ENCODE results near the gene TENT4A. TPM values are rescaled to one million over a fixed set of nuclear protein-coding genes. Genes with fewer than 3 reads are reported as not detected.
A peak's percentile ranks its signal among the peaks of the same experiment; 100 is the strongest.
"Not testable (repeated sequence)": the region's sequence is repeated elsewhere in the genome, so short reads cannot be mapped to it uniquely, and the experiment has no call there.

TENT4A gene
- 8.7 and 14.1 TPM in 2 replicates for total RNA-seq
- polyA plus RNA-seq, result 6.8 and 7.3 TPM in 2 replicates

DNA sequence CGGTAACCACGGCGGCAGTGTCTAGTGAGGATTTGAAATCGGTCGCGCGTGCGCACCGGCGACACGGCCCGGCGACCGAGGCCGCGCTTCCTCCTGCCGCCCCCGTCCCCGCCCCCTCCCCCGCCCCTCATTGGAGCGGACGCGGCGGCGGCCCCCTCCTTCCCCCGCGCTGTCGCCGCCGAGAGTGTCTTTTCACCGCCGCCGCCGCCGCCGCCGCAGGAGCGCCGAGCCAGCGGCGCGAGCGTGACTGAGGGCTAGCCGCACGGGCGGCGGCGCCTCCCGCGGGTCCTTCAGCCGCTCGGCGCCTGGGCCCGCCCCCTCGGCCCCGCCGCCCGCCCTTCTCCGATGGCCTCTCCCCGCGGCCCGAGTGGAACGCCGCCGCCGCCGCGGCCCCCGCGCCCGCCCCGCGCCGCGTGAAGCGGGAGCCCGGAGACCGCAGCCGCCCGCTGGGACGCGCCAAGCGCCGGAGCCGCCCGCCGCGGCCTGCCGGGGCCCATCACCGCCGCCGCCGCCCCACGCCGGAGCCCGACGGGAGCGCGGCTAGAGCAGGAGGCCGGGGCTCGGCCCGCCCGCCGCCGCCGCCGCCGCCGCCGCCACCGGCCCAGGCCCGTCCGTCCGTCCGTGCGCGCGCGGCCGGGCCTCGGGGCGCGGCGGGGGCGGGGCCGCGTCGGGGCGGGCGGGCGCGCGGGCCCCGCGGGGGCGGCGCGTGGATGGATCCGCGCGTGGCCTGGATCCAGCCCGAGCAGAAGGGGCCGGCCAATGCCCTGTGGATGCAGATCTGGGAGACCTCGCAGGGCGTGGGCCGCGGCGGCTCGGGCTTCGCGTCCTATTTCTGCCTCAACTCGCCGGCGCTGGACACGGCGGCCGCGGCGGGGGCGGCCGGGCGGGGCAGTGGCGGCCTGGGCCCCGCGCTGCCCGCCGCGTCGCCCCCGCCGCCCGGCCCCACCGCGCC, at the start of gene TENT4A:
TENT4A (plus strand) TSS at position 159 of the 952 bp plus-strand sequence; CDS start at position 711, 552 bp downstream.
- WGBS (ENCODE audit: low lambda C conversion rate, missing lambda C conversion rate), result under 1% methylated on average over 21 of the region's 174 CpGs
- no peaks in the 10 kb centered on the region for H3K27me3 ChIP-seq
- peaks cover 42% of the 10 kb centered on the region for H3K79me2 ChIP-seq
- peak within 1 kb of the TSS; percentile 96 for H2AFZ ChIP-seq
- TF ChIP-seq EZH2phosphoT487 (IDR thresholded peaks at IDR 0.05; ENCODE audit: low read depth, severe bottlenecking, unreplicated experiment) (no peak), EZH2 (IDR thresholded peaks at IDR 0.05; ENCODE audit: borderline replicate concordance) (no peak)
- TF ChIP-seq, protein P1, sequence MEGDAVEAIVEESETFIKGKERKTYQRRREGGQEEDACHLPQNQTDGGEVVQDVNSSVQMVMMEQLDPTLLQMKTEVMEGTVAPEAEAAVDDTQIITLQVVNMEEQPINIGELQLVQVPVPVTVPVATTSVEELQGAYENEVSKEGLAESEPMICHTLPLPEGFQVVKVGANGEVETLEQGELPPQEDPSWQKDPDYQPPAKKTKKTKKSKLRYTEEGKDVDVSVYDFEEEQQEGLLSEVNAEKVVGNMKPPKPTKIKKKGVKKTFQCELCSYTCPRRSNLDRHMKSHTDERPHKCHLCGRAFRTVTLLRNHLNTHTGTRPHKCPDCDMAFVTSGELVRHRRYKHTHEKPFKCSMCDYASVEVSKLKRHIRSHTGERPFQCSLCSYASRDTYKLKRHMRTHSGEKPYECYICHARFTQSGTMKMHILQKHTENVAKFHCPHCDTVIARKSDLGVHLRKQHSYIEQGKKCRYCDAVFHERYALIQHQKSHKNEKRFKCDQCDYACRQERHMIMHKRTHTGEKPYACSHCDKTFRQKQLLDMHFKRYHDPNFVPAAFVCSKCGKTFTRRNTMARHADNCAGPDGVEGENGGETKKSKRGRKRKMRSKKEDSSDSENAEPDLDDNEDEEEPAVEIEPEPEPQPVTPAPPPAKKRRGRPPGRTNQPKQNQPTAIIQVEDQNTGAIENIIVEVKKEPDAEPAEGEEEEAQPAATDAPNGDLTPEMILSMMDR (IDR thresholded peaks at IDR 0.05; ENCODE audit: poor library complexity), result no peak
- peak within 1 kb of the TSS; percentile 95 for H3K27ac ChIP-seq
- no peaks in the 10 kb centered on the region for H3K9me3 ChIP-seq (ENCODE audit: low read depth)
- peak within 1 kb of the TSS; percentile 93 for H3K4me2 ChIP-seq
- peak within 1 kb of the TSS; percentile 84 for H3K4me3 ChIP-seq
- DNase-seq (ENCODE audit: low spot score), result peak; percentile 56
- no peaks in the 10 kb centered on the region for H3K36me3 ChIP-seq (replicated peaks; ENCODE audit: insufficient read depth, low read depth)
- peaks cover 28% of the 10 kb centered on the region for H3K4me1 ChIP-seq (ENCODE audit: insufficient read depth)
- H3K9me2 ChIP-seq (replicated peaks; ENCODE audit: insufficient read depth), result no peaks in the 10 kb centered on the region
- peaks cover 41% of the 10 kb centered on the region for H4K20me1 ChIP-seq (ENCODE audit: insufficient read depth, poor library complexity, severe bottlenecking)

DNA sequence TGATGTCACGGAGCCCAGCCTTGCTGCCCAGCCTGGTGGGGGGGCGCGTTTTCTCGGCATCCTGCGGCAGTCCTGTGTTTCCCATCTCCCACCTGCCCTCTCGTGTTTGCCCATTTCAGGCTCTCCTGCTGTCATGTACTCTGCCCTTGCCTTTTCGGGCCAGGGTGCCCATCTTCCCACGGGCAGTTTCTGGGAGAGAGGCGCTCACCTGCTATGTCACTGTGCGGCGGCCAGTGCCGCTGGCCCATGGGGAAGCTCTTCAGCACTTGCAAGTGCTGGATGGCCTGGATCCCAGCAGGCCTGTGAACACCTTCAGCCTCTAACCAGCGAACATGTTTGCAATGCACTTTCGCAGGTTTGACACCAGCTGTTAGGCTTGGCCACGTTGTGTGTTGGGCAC, 46.5 kb upstream of the TENT4A start:
- 94% methylated on average over 15 of the region's 15 CpGs for WGBS (ENCODE audit: low lambda C conversion rate, missing lambda C conversion rate)
- TF ChIP-seq EZH2 (IDR thresholded peaks at IDR 0.05; ENCODE audit: borderline replicate concordance) (no peak), EZH2phosphoT487 (IDR thresholded peaks at IDR 0.05; ENCODE audit: low read depth, severe bottlenecking, unreplicated experiment) (no peak)
- TF ChIP-seq, protein P1 (IDR thresholded peaks at IDR 0.05; ENCODE audit: poor library complexity), result no peak
- Histone ChIP-seq H3K4me1 (ENCODE audit: insufficient read depth) (no peaks in the 10 kb centered on the region), H3K9me3 (ENCODE audit: low read depth) (no peaks in the 10 kb centered on the region), H3K27ac (no peak overlapping the region), H3K9me2 (replicated peaks; ENCODE audit: insufficient read depth) (no peaks in the 10 kb centered on the region), H4K20me1 (ENCODE audit: insufficient read depth, poor library complexity, severe bottlenecking) (no peaks in the 10 kb centered on the region), H3K79me2 (no peaks in the 10 kb centered on the region), H3K4me3 (no peak overlapping the region), H2AFZ (no peak overlapping the region), H3K4me2 (no peak overlapping the region), H3K36me3 (replicated peaks; ENCODE audit: insufficient read depth, low read depth) (no peaks in the 10 kb centered on the region), H3K27me3 (no peaks in the 10 kb centered on the region)
- DNase-seq (ENCODE audit: low spot score), result no peak

DNA sequence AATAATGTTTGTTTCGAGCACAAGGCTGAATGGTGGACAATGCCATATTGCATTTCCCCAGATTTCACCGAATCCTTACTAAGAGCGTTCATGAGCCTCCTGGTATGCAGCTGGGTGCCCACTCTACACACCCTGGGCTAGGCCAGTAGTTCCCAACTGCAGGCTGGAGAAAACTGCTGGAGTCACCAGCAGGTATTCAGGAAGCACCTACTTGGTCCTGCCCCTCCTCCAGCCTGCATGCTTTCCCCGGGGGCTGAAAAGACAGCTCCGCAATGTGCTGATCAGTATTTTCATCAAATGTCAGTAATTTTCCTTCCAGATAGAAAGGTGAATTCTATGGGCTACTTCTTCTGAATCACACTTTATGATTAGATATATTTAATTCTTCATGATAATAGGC, 45.6 kb upstream of the TENT4A start:
- no peak overlapping the region for H3K4me2 ChIP-seq
- H3K79me2 ChIP-seq, result no peaks in the 10 kb centered on the region
- H3K27me3 ChIP-seq, result no peaks in the 10 kb centered on the region
- no peak for DNase-seq (ENCODE audit: low spot score)
- no peak overlapping the region for H2AFZ ChIP-seq
- H3K27ac ChIP-seq, result no peak overlapping the region
- no peaks in the 10 kb centered on the region for H3K9me3 ChIP-seq (ENCODE audit: low read depth)
- no peaks in the 10 kb centered on the region for H3K4me1 ChIP-seq (ENCODE audit: insufficient read depth)
- TF ChIP-seq, protein P1 (IDR thresholded peaks at IDR 0.05; ENCODE audit: poor library complexity), result no peak
- TF ChIP-seq EZH2phosphoT487 (IDR thresholded peaks at IDR 0.05; ENCODE audit: low read depth, severe bottlenecking, unreplicated experiment) (no peak), EZH2 (IDR thresholded peaks at IDR 0.05; ENCODE audit: borderline replicate concordance) (no peak)
- no peak overlapping the region for H3K4me3 ChIP-seq
- no peaks in the 10 kb centered on the region for H3K9me2 ChIP-seq (replicated peaks; ENCODE audit: insufficient read depth)
- H4K20me1 ChIP-seq (ENCODE audit: insufficient read depth, poor library complexity, severe bottlenecking), result no peaks in the 10 kb centered on the region
- WGBS (ENCODE audit: low lambda C conversion rate, missing lambda C conversion rate), result 95% methylated on average over 5 of the region's 5 CpGs
- H3K36me3 ChIP-seq (replicated peaks; ENCODE audit: insufficient read depth, low read depth), result no peaks in the 10 kb centered on the region

DNA sequence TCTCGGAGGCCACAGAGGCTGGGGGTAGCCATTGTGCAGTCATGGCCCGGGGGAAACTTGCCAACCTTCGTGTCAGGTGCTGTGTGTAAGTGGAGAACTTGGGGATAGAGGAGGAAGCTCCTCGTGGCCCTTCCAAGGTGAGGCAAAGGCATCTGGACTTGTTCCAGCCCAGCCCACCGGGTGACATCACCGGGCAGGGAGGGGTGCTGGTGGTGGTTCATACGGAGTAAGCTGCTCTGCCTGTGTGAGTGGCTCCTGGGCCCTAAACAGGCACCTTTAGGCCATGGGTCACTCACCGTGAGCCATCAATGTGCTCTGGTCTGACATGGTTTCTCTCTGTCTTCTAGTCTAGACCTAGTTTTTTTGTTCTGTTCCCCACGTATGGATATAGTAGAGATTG, 44.5 kb upstream of the TENT4A start:
- not testable (repeated sequence) for H3K4me3 ChIP-seq; H3K9me3 ChIP-seq (ENCODE audit: low read depth); H3K27ac ChIP-seq; DNase-seq (ENCODE audit: low spot score); H3K36me3 ChIP-seq (replicated peaks; ENCODE audit: insufficient read depth, low read depth); H3K27me3 ChIP-seq; H3K4me1 ChIP-seq (ENCODE audit: insufficient read depth); H3K4me2 ChIP-seq; H2AFZ ChIP-seq; H3K9me2 ChIP-seq (replicated peaks; ENCODE audit: insufficient read depth); H4K20me1 ChIP-seq (ENCODE audit: insufficient read depth, poor library complexity, severe bottlenecking); H3K79me2 ChIP-seq
- WGBS (ENCODE audit: low lambda C conversion rate, missing lambda C conversion rate), result 85% methylated on average over 9 of the region's 9 CpGs

Measured in hepatocyte (in vitro differentiated cells).